Stimulated activated CD4-positive, alpha-beta T cell treated with anti-CD3 and anti-CD28 coated beads, Interleukin-1b, Interleukin-23, amount 100 ng/mL, for 1 hour (primary cell): ENCODE measurements around the gene TCP10L.
"Not testable (repeated sequence)": the region's sequence is repeated elsewhere in the genome, so short reads cannot be mapped to it uniquely, and the experiment has no call there.

Experiments
- DNase-seq, 2 donors: peaks; one replicate each; pipeline ENCODE4 v3.0.0-alpha.2; 2020; ENCODE audit warnings: low read depth in 2 of 2

TCP10L gene

GRCh38 chr21:32585042-32585710 lies at the start of gene TCP10L:
TCP10L (minus strand) TSS chr21:32585523; CDS start chr21:32584304, 1,219 bp downstream.
- DNase-seq, result no peak

- no peak for DNase-seq
Observed at GRCh38 chr21:32626621-32627196, 41.4 kb upstream of the TCP10L start.

- not testable (repeated sequence) for DNase-seq
Observed at GRCh38 chr21:32618218-32618617, 32.9 kb upstream of the TCP10L start.

- no peak for DNase-seq
Observed at GRCh38 chr21:32613436-32614043, 28.2 kb upstream of the TCP10L start.

GRCh38 chr21:32612999-32613337 lies 27.6 kb upstream of the TCP10L start:
- no peak for DNase-seq

- peak; percentile 58 to 63 for DNase-seq
Observed at GRCh38 chr21:32612075-32612998, 27.0 kb upstream of the TCP10L start, which contains the start of gene CFAP298. CFAP298 (minus strand) TSS chr21:32612377; CDS start chr21:32612243, 134 bp downstream.

- no peak for DNase-seq
Observed at GRCh38 chr21:32611471-32611997, 26.2 kb upstream of the TCP10L start.

- not testable (repeated sequence) for DNase-seq
Observed at GRCh38 chr21:32610940-32611339, 25.6 kb upstream of the TCP10L start.

- DNase-seq, result no peak
Observed at GRCh38 chr21:32608851-32609250, 23.5 kb upstream of the TCP10L start.

- no peak for DNase-seq
Observed at GRCh38 chr21:32605469-32605868, 20.1 kb upstream of the TCP10L start.

- DNase-seq, result no peak
Observed at GRCh38 chr21:32604464-32604863, 19.1 kb upstream of the TCP10L start.

GRCh38 chr21:32603131-32603530 lies 17.8 kb upstream of the TCP10L start:
- no peak for DNase-seq

GRCh38 chr21:32602099-32602498 lies 16.8 kb upstream of the TCP10L start:
- no peak for DNase-seq

- DNase-seq, result no peak
Observed at GRCh38 chr21:32599526-32599925, 14.2 kb upstream of the TCP10L start.

- DNase-seq, result no peak
Observed at GRCh38 chr21:32599091-32599490, 13.8 kb upstream of the TCP10L start.

- no peak for DNase-seq
Observed at GRCh38 chr21:32597205-32597604, 11.9 kb upstream of the TCP10L start.

GRCh38 chr21:32595431-32595830 lies 10.1 kb upstream of the TCP10L start:
- no peak for DNase-seq

GRCh38 chr21:32593690-32594089 lies 8.4 kb upstream of the TCP10L start:
- no peak for DNase-seq

- DNase-seq, result no peak
Observed at GRCh38 chr21:32592929-32593502, 7.7 kb upstream of the TCP10L start.

- no peak for DNase-seq
Observed at GRCh38 chr21:32590130-32590529, 4.8 kb upstream of the TCP10L start.

- DNase-seq, result no peak
Observed at GRCh38 chr21:32587651-32588050, 2.3 kb upstream of the TCP10L start.

- DNase-seq, result no peak
Observed at GRCh38 chr21:32587120-32587519, 1.8 kb upstream of the TCP10L start.
